DMS 273 treated with DMSO at 0.1 percent for 48 hours (cell line): ENCODE measurements around the gene CTNND2.
"Not testable (repeated sequence)": the region's sequence is repeated elsewhere in the genome, so short reads cannot be mapped to it uniquely, and the experiment has no call there.

ENCODE experiments used
- DNase-seq: peaks from one replicate; lab custom pipeline; 2025; lab: John Stamatoyannopoulos, UW

CTNND2 gene

DNA sequence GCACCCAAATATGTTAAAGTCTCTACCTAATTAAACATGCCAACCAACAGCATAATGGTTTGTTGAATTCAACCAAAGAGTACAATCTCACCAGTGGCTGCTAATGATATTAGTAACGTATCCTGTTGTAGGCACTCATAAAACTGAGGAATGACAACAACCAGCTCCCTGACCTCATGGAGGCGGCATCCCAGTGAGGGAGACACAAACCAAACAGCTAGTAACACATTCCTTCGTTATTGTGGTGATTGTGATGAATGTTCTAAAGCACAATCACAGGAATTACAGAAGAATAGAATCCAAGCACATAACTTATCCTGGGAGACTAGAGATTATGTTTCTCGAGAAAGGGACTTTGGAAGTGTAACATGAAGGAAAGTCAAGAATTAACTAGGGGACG, 224.6 kb downstream of the CTNND2 start:
- no peak for DNase-seq

- no peak for DNase-seq
Observed at GRCh38 chr5:11675184-11675583, 229.1 kb downstream of the CTNND2 start.

DNA sequence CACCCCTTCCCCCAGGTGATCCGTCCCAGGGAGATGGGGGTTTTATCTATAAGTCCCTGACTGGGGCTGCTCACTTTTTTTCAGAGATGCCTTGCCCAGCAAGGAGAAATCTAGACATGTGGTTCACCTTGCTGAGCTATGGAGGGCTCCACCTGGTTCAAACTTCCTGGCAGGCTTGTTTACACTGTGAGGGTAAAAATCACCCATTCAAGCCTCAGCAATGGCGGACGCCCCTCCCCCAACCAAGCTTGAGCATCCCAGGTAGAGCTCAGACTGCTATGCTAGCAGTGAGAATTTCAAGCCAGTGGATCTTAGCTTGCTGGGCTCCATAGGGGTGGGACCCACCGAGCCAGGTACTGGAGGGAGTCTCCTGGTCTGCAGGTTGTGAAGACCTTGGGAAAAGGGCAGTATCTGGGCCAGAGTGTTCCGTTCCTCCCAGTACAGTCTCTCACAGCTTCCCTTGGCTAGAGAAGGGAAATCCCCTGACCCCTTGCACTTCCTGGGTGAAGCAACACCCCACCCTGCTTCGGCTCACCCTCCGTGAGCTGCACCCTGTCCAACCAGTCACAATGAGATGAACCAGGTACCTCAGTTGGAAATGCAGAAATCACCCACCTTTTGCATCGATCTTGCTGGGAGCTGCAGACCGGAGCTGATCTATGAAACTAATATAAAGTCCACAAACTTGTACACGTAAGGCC, 231.7 kb downstream of the CTNND2 start:
- DNase-seq, result no peak

- DNase-seq, result no peak
Observed at GRCh38 chr5:11658376-11658775, 245.9 kb downstream of the CTNND2 start.

DNA sequence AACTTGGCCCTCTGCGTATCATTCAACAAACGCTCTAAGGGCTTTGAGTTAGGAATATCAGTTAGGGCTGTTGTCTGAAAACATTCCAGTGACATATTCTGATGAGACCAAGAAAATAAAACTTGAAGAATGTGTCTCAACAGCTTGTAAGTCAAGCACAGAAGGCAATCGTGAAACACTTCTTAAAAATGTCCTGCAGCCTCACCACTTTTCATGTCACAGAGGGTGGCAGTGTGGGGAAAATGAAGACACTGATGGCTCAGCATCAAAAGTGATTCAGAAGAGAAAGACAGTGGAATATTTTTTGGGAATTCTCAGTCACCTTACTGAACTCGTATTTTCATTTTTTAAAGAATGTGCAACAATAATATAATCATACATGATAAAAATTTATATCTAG, 247.3 kb downstream of the CTNND2 start:
- DNase-seq, result no peak

GRCh38 chr5:11655681-11656080, 248.6 kb downstream of the CTNND2 start:
- DNase-seq, result no peak

DNA sequence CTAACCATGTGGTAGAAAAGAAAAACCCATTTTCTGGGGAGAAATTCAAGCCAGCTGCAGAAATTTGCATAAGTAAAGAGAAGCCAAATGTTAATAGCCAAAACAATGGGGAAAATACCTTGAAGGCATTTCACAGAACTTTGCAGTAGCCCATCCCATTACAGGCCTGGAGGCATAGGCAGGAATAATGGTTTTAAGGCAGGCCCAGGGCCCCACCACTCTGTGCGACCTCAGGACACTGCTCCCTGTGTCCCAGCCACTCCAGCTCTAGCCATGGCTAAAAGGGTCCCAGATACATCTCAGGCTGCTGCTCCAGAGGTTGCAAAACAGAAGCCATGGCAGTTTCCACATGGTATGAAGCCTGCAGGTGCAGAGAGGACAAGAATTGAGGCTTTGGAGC, 253.3 kb downstream of the CTNND2 start:
- DNase-seq, result no peak

DNA sequence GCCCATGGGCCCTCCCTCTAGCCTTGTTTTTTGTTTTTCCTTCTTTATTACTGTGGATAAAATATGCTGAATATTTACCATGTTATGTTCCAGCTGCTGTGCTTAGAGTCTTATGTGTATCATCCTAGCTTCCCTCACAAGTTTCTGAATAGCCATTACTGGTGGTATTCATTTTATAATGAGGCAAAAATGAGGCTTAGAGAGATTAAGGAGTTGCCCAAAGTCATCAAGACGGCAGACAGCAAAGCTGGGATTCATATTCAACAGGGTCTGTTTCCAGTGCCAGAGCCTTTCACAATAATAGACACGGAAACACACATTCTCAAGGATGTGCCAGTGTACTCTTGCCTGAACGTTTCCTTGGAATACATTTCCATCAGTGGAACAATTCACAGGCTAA, 258.1 kb downstream of the CTNND2 start:
- no peak for DNase-seq

GRCh38 chr5:11642438-11642837, 261.8 kb downstream of the CTNND2 start:
- DNase-seq, result no peak

- DNase-seq, result no peak
Observed at GRCh38 chr5:11640158-11640873, 263.9 kb downstream of the CTNND2 start.

DNA sequence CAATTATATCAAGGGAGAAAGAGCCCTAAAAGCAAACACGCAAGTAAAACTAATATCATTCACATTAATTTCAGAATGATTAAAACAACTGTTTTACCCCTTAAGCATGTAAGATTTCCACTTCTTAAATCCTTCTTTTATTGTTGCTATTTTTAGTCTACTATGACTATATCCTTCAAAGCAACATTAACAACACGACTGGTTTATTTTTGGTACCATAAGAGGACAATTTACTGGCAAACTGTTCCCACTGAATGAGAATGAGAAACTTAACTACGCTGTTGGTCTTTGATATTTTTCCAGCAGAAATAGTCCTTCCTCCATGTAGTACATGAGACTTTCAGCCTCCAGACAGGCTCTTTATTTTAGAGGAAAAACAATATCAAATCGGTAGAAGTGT, 281.5 kb downstream of the CTNND2 start:
- no peak for DNase-seq

- no peak for DNase-seq
Observed at GRCh38 chr5:11620172-11620571, 284.1 kb downstream of the CTNND2 start.

GRCh38 chr5:11619339-11620024, 284.8 kb downstream of the CTNND2 start:
- no peak for DNase-seq

DNA sequence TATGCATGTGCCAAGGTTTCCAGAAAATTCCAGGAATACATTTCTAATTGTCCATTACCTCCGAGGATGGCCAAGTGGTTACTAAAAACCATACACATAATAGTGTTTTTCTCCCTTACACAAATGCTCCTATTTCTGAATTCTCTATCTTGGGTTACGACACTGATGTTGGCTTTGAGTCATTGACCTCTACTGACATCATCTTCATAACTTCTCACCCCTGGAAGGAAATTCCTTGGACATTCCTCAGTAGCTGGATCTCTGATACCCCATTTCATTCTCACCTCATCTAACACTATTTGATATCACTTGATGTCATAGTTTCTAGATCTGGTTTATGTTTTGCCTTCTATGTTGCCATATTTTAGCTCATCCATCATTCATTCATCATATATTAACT, 287.2 kb downstream of the CTNND2 start:
- DNase-seq, result no peak

DNA sequence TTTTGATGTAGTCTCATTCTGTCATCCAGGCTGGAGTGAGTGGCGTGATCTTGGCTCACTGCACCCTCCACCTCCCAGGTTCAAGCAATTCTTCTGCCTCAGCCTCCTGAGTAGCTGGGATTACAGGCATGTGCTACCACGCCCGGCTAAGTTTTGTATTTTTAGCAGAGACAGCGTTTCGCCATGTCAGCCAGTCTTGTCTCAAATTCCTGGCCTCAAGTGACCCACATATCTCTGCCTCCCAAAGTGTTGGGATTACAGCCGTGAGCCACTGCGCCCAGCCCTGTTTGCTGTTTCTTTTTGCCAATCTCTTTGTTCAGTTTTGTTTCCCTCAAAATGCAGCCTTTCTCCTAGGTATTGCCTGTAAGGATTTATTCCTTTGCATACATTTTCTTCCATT, 287.6 kb downstream of the CTNND2 start:
- DNase-seq, result not testable (repeated sequence)

GRCh38 chr5:11611011-11611410, 293.2 kb downstream of the CTNND2 start:
- DNase-seq, result no peak

- DNase-seq, result no peak
Observed at GRCh38 chr5:11609570-11610303, 294.5 kb downstream of the CTNND2 start.

DNA sequence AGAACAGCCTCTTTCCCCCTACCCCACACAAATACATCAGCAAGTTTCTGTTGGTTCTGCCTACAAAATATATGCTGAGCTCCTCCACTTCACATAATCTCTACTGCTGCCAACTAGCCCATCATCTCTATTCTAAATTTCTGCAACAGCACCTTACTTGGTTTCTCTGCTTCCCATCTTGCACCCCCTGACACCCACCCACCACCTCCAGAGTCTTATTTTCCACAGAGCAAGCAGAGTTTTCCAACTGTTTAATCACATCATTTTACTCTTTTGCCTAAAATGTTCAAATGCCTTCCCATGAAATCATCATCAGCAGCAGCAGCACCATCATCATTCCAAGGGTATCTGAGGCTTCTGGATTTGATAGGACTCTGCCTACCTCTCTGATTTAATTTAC, 295.7 kb downstream of the CTNND2 start:
- DNase-seq, result no peak

DNA sequence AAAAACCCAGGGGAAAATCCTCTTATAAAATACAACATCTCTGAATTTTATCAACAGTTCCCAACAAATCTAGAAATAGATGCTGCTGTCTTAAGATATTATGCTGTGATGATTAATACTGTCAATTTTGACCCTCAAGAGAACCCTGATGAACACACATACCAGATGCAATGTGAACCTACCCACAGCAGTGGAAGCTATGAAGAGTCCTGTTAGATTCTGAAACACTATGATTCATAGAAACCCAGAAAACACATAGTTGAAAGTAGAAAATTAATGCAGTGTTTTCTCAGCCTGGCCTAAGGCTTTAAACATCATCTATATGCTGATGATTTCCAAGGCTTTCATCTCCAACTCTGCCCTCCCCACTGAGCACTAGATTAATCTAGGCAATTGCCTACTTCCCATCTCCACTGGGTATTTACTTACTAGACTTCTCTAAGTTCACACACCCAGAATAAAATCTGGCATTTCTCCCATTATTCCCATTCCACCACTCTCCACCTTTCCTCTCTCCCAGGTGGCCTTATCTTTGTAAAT, 296.2 kb downstream of the CTNND2 start:
- DNase-seq, result no peak

GRCh38 chr5:11602298-11602697, 301.9 kb downstream of the CTNND2 start:
- DNase-seq, result no peak

- no peak for DNase-seq
Observed at GRCh38 chr5:11599499-11599898, 304.7 kb downstream of the CTNND2 start.

DNA sequence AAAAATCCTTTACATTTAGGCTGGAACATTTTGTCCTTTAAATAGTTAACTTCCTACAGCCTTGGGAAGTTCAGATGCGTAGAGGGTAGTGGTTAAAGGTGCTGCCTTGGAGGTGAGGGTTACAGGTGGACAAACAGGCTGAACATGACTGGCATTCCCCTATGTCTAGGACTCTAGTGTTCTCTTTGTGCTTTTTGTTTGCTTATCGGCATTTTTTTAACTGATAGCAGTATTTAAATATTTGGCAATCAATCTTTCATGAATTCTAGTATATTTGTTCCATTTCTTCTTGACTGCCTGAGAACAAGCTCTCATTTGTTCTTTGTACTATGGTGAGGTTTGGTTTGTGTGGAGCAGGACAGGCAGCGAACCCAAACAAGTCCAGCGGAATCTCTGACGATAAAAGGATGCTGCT, 307.6 kb downstream of the CTNND2 start:
- DNase-seq, result no peak
